Measurements from ENCODE around the gene SFMBT1.
"Not testable (repeated sequence)": the region's sequence is repeated elsewhere in the genome, so short reads cannot be mapped to it uniquely, and the experiment has no call there.

Gene SFMBT1

DNA sequence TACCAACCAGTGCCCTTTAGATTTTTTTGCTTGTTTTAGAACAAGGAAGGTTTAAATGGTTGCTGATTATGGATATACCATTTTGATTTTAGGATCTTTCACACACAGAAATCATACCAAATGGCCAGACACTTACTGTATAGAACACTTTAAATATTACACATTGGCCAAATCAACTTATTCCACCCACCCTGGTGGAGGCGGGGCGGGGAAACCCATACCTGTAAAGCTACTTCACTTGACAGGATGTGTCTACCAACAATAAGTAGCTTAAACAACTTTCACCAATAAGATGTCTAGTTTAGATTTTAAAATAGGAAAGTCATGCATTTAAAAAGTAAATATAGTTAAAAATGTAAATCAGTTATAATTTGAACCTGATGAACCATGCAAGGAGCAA is 17.0 kb upstream of the SFMBT1 start:
- peaks cover 8% of the 10 kb centered on the region for H3K4me1 Mint-ChIP-seq
- H3K27me3 Mint-ChIP-seq (ENCODE audit: low read depth, poor library complexity) = peaks cover 57% of the 10 kb centered on the region
- H3K4me3 Mint-ChIP-seq = no peak overlapping the region
- no peak overlapping the region for H3K27ac Mint-ChIP-seq
- H3K9me3 Mint-ChIP-seq = no peaks in the 10 kb centered on the region
- H3K36me3 Mint-ChIP-seq (ENCODE audit: low read depth) = no peaks in the 10 kb centered on the region
- no peak for DNase-seq
- TF ChIP-seq, protein P1, sequence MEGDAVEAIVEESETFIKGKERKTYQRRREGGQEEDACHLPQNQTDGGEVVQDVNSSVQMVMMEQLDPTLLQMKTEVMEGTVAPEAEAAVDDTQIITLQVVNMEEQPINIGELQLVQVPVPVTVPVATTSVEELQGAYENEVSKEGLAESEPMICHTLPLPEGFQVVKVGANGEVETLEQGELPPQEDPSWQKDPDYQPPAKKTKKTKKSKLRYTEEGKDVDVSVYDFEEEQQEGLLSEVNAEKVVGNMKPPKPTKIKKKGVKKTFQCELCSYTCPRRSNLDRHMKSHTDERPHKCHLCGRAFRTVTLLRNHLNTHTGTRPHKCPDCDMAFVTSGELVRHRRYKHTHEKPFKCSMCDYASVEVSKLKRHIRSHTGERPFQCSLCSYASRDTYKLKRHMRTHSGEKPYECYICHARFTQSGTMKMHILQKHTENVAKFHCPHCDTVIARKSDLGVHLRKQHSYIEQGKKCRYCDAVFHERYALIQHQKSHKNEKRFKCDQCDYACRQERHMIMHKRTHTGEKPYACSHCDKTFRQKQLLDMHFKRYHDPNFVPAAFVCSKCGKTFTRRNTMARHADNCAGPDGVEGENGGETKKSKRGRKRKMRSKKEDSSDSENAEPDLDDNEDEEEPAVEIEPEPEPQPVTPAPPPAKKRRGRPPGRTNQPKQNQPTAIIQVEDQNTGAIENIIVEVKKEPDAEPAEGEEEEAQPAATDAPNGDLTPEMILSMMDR (IDR thresholded peaks at IDR 0.05) = no peak

DNA sequence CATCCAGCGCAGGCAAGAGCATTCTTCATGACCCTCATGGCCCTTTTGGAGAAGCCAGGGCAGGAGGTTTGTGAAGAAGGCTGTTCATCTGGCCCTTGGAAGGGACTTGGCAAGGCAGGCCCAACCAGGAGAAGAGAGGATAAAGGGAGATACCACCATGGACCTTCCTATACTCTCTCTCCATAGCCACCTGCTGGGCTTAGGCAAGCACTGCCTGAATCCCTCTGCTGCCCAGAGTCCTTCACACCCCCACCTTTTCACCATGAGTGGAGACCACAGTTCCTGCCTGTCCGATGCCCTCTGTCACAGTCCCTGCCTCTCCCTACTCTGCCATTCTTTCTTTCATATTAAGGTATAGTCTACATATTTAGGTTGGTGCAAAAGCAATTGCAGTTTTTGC is 10.6 kb upstream of the SFMBT1 start:
- H3K9me3 Mint-ChIP-seq = no peaks in the 10 kb centered on the region
- H3K4me1 Mint-ChIP-seq = no peaks in the 10 kb centered on the region
- no peak for DNase-seq
- H3K36me3 Mint-ChIP-seq (ENCODE audit: low read depth) = no peaks in the 10 kb centered on the region
- H3K27ac Mint-ChIP-seq = no peak overlapping the region
- peaks cover 20% of the 10 kb centered on the region for H3K27me3 Mint-ChIP-seq (ENCODE audit: low read depth, poor library complexity)
- TF ChIP-seq, protein P1 (IDR thresholded peaks at IDR 0.05) = no peak
- H3K4me3 Mint-ChIP-seq = no peak overlapping the region

DNA sequence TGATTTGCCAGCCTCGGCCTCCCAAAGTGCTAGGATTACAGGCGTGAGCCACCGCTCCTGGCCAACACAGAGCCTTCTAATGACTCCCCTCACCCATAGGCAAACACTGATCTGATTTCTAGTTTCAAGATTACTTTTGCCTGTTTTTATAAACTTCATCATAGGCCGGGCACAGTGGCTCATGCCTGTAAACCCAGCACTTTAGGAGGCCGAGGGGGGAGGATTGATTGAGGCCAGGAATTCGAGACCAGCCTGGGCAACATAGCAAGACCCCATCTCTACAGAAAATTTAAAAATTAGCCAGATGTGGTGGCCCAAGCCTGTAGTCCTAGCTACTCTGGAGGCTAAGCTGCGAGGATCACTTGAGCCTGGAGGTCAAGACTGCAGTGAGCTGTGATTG is 8.4 kb upstream of the SFMBT1 start:
- H3K36me3 Mint-ChIP-seq (ENCODE audit: low read depth); DNase-seq; H3K9me3 Mint-ChIP-seq; H3K4me3 Mint-ChIP-seq; H3K27ac Mint-ChIP-seq; H3K4me1 Mint-ChIP-seq: not testable (repeated sequence)
- H3K27me3 Mint-ChIP-seq (ENCODE audit: low read depth, poor library complexity) = peaks cover 17% of the 10 kb centered on the region

DNA sequence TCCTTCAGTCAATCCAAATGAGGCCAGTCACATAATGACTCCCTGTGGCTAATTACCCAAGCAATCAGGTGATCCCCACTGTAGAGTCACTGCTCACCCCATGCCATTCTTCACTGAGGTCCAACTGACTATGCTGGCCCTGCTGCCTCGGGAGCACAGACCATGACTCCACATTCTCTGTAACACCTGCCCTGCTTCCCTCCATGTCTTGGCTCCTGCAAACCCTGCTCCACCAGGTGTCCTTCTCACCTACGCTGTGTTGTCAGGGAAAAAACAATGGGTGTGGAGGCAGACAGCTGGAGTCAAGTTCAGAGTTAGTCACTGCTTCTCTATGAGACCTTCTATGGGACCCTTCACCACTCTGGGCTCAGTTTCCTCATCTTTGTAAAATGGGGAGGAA is 6.1 kb upstream of the SFMBT1 start:
- Mint-ChIP-seq H3K36me3 (ENCODE audit: low read depth) (no peaks in the 10 kb centered on the region), H3K9me3 (no peaks in the 10 kb centered on the region), H3K27ac (no peak overlapping the region), H3K27me3 (ENCODE audit: low read depth, poor library complexity) (peaks cover 34% of the 10 kb centered on the region), H3K4me3 (no peak overlapping the region), H3K4me1 (no peaks in the 10 kb centered on the region)
- no peak for DNase-seq
- TF ChIP-seq, protein P1 (IDR thresholded peaks at IDR 0.05) = no peak

DNA sequence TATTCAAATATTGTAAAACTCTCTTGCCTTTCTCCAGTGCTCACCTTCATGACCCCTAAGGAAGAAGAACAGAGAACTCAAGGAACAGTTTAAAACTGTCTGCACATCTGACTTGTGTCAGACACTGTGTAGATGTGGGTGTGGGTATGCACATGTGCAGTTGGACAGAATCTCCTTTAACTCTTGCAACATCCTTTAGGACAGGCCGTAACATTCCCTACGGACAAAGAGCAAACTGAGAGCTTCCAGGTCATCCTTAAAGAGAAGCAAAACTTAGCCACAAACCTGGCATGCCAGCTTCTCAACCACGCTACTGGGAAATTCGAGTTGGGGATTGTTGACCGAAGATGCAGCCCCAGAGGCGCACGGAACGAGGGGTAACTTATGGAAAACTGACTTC is 4.1 kb upstream of the SFMBT1 start:
- H3K4me3 Mint-ChIP-seq = no peak overlapping the region
- no peaks in the 10 kb centered on the region for H3K4me1 Mint-ChIP-seq
- no peaks in the 10 kb centered on the region for H3K9me3 Mint-ChIP-seq
- TF ChIP-seq, protein P1 (IDR thresholded peaks at IDR 0.05) = no peak
- peaks cover 41% of the 10 kb centered on the region for H3K27me3 Mint-ChIP-seq (ENCODE audit: low read depth, poor library complexity)
- H3K36me3 Mint-ChIP-seq (ENCODE audit: low read depth) = no peaks in the 10 kb centered on the region
- no peak for DNase-seq
- H3K27ac Mint-ChIP-seq = no peak overlapping the region

DNA sequence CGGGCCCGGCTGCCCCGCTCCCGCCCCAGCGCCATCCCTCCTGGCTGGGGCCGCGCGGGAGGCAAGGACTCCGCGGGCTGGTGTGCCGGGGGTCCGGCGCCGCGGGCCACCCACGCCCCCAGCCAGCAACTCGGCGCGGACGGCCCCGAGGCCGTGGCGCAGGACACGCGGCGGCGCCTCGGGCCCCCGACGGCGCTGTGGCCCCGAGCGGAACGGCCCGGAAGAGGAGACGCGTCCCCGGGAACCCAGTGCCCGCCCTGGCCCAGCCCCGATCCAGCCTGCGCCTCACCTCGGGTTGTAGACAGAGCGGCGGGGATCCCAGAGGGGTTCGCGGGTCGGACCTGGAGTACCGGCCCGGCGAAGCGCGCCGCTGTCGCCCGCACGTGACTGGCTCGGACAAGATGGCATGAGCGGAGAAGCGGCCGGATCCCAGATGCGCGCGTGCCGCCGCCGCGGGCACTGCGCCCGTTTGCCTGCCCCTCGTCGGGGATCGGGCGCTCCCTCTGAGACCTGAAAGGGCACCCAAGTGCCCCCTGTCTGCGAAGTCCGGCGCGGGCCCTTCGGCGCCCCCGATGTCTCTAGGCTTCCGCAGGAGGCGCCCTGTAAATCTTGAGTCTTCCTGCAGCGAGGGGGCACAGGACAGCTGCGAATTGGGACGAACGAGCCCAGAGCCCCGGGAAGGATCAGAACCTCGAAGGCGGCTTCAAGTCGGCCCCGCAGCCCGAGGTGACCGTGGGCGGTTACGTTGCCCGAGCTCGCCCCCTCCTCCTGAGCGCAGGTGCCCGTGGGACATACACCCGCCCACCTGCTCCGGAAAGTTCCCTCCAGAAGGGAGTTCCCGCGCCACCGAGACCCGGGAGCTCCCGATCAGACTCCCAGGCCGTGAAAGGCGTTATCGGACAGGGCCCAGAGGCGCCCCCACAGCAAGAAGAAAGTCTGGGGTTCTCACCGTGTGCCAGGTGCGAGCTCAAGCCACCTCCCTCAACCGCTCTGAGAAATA is 598 bp upstream of the SFMBT1 start:
- H3K9me3 Mint-ChIP-seq = no peaks in the 10 kb centered on the region

More for the DNA sequence above, 598 bp upstream of the SFMBT1 start:
- Mint-ChIP-seq H3K36me3 (ENCODE audit: low read depth) (no peaks in the 10 kb centered on the region), H3K27ac (no peak overlapping the region), H3K4me1 (peaks cover 20% of the 10 kb centered on the region), H3K27me3 (ENCODE audit: low read depth, poor library complexity) (peaks cover 56% of the 10 kb centered on the region), H3K4me3 (peak overlapping the region; percentile 84)
- TF ChIP-seq, protein P1 (IDR thresholded peaks at IDR 0.05) = no peak
- peak; percentile 59 for DNase-seq

All from nephron progenitor cell (in vitro differentiated cells).